Measurements from ENCODE around the gene EVI2B. TPM values are rescaled to one million over a fixed set of nuclear protein-coding genes. Genes with fewer than 3 reads are reported as not detected.
A peak's percentile ranks its signal among the peaks of the same experiment; 100 is the strongest.
"Not testable (repeated sequence)": the region's sequence is repeated elsewhere in the genome, so short reads cannot be mapped to it uniquely, and the experiment has no call there.

The EVI2B gene, protein sequence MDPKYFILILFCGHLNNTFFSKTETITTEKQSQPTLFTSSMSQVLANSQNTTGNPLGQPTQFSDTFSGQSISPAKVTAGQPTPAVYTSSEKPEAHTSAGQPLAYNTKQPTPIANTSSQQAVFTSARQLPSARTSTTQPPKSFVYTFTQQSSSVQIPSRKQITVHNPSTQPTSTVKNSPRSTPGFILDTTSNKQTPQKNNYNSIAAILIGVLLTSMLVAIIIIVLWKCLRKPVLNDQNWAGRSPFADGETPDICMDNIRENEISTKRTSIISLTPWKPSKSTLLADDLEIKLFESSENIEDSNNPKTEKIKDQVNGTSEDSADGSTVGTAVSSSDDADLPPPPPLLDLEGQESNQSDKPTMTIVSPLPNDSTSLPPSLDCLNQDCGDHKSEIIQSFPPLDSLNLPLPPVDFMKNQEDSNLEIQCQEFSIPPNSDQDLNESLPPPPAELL
- total RNA-seq (ENCODE audit: low replicate concordance), result 0.54 and 1.1 TPM in 2 replicates

DNA sequence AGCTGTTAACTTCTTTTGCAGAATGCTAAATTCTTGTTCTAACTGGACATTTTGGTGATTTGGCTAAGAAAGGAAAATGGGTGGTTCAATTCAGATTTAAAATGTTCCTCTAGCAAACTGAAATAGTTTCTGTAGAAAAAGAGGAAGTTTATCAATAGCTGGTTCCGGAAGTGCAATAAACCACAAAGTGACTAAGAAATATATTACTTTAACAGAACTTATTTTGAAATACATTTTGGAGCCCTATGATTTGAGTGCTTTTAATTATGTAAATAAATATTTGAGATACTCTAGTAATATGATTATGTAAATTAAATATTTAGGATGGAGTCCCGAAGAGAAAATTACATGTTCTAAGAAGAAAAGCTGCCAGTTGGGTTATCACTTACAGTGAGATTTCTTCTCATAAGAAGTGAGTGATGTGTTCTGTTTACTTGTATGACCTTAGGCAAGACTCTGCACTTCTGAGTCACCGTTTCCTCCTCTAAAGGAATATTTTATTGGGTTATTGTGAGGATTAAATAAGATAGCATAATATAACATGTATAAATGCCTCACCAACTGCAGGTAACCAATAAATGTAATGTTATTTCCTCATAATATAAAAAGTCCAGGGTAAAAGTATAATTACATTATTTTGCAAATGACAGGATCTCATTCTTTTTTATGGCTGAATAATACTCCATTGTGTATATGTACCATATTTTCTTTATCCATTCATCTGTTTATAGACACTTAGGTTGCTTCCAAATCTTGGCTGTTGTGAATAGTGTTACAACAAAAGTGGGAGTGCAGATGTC lies at the start of gene EVI2B:
EVI2B (minus strand) TSS at position 73 of the 800 bp plus-strand sequence. CDS start 8,445 bp downstream, outside the sequence.
- DNase-seq (ENCODE audit: low read depth), result peak; percentile 67
- TF ChIP-seq, protein P1, sequence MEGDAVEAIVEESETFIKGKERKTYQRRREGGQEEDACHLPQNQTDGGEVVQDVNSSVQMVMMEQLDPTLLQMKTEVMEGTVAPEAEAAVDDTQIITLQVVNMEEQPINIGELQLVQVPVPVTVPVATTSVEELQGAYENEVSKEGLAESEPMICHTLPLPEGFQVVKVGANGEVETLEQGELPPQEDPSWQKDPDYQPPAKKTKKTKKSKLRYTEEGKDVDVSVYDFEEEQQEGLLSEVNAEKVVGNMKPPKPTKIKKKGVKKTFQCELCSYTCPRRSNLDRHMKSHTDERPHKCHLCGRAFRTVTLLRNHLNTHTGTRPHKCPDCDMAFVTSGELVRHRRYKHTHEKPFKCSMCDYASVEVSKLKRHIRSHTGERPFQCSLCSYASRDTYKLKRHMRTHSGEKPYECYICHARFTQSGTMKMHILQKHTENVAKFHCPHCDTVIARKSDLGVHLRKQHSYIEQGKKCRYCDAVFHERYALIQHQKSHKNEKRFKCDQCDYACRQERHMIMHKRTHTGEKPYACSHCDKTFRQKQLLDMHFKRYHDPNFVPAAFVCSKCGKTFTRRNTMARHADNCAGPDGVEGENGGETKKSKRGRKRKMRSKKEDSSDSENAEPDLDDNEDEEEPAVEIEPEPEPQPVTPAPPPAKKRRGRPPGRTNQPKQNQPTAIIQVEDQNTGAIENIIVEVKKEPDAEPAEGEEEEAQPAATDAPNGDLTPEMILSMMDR (IDR thresholded peaks at IDR 0.05; ENCODE audit: insufficient read depth, low read length), result no peak

DNA sequence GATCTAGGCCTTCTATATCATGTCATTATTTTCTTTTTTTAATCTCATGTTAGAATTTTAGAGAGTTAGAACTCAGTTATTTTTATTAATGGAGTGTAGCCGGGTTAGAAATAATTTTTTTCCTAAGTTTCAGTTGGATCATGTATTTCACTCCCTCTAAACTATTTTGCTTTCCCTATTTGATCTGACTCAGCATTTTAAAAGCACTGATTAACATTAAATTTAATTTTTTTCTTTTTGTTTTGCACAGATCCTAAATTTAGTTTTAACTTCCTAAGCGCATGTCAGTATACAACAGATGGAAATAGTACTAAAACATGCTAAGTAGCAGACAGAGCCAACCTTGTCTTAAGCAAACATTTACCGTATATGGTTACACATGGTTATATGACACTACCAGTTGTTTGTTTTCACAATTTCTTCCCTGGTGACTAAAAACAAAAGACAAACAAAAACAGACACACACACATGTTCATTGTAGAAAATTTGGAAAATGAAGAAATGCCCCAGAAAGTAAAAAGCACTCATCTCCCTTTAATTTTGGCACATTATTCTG lies 44.1 kb upstream of the EVI2B start:
- H3K4me3 ChIP-seq (ENCODE audit: low read depth, low read length), result no peak overlapping the region
- TF ChIP-seq, protein P1 (IDR thresholded peaks at IDR 0.05; ENCODE audit: insufficient read depth, low read length), result no peak
- no peak for DNase-seq (ENCODE audit: low read depth)

More for the DNA sequence above, at the start of gene EVI2B:
- no peak within 1 kb of the TSS for H3K4me3 ChIP-seq (ENCODE audit: low read depth, low read length)

DNA sequence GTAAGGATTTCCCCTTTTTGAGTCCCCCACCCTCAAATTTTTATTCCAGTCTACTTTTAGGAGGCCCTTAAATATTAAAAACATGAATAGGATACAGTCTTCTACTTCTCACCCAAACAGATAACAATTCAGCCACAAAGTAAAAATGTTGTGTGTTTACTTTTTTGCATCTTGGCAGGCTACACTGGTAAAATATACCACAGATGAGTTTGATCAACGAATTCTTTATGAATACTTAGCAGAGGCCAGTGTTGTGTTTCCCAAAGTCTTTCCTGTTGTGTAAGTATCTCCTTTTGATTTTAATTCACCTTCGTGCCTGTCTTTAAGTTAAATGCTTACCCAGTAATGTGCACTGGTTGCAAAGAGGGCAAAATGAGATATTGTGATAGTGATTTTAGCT lies 43.2 kb upstream of the EVI2B start:
- no peak for DNase-seq (ENCODE audit: low read depth)
- TF ChIP-seq, protein P1 (IDR thresholded peaks at IDR 0.05; ENCODE audit: insufficient read depth, low read length), result no peak
- no peak overlapping the region for H3K4me3 ChIP-seq (ENCODE audit: low read depth, low read length)

DNA sequence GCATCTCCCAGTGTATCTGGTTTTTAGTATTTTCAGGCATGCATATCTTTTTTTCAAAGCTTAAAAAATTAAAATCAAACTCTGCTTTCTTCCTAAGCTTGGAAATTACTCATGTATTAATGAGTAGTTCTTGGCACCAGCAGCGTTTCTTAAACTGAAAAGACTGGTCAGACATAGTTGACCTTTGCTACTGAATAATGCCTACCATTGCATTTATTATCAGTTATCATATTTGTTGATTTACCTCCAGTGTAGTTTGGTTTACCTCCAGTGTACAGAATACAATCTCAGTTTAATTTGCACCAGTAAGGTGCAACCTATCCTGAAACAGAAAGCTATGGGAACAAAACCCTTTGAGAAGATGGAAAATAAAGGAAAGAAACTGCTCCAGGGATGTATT lies 42.1 kb upstream of the EVI2B start:
- TF ChIP-seq, protein P1 (IDR thresholded peaks at IDR 0.05; ENCODE audit: insufficient read depth, low read length), result no peak
- no peak overlapping the region for H3K4me3 ChIP-seq (ENCODE audit: low read depth, low read length)
- no peak for DNase-seq (ENCODE audit: low read depth)

DNA sequence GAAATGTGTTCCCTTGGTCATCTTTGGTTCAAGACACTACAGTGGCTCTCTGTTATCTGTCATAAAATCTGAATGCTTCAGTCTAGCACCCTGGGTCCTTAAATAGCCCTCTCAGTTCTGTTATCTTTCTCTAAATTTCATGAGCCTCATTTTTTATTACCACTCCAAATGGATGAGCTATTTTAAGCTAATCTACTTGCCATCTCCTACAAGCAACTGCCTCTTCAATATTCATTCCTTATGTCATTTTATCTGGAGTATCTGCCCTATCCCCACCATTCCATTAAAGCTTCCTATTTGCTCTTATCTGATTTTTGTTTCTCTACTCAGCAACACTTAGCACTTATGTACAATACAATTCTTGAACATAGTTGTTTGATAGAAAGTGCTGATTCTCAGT lies 35.6 kb upstream of the EVI2B start:
- no peak overlapping the region for H3K4me3 ChIP-seq (ENCODE audit: low read depth, low read length)
- TF ChIP-seq, protein P1 (IDR thresholded peaks at IDR 0.05; ENCODE audit: insufficient read depth, low read length), result no peak
- no peak for DNase-seq (ENCODE audit: low read depth)

DNA sequence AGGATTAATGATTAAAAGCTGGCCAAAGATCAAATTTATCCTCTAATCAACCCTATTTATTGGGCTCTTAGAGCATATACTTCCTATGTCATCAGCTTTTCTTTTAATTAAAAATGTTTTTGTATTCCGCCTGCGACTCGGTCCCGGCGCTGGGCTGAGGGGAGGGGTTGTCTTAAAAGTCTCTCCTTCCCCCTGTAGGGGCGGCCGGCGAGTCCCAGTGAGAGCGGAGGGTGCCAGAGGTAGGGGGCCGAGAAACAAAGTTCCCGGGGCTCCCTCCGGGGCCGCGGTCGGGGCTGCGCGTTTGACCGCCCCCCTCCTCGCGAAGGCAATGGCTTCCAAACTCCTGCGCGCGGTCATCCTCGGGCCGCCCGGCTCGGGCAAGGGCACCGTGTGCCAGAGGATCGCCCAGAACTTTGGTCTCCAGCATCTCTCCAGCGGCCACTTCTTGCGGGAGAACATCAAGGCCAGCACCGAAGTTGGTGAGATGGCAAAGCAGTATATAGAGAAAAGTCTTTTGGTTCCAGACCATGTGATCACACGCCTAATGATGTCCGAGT lies 31.4 kb upstream of the EVI2B start:
- H3K4me3 ChIP-seq (ENCODE audit: low read depth, low read length); DNase-seq (ENCODE audit: low read depth): not testable (repeated sequence)

All from fibroblast of the aortic adventitia (primary cell).